ENCODE data around the gene CNOT6.

The CNOT6 gene

GRCh38 chr5:180484813-180485212 lies 9.4 kb upstream of the CNOT6 start:
- H3K27ac ChIP-seq: no peak overlapping the region
- no peak for TF ChIP-seq ZFX (IDR thresholded peaks at IDR 0.05)
- TF ChIP-seq, protein P1, sequence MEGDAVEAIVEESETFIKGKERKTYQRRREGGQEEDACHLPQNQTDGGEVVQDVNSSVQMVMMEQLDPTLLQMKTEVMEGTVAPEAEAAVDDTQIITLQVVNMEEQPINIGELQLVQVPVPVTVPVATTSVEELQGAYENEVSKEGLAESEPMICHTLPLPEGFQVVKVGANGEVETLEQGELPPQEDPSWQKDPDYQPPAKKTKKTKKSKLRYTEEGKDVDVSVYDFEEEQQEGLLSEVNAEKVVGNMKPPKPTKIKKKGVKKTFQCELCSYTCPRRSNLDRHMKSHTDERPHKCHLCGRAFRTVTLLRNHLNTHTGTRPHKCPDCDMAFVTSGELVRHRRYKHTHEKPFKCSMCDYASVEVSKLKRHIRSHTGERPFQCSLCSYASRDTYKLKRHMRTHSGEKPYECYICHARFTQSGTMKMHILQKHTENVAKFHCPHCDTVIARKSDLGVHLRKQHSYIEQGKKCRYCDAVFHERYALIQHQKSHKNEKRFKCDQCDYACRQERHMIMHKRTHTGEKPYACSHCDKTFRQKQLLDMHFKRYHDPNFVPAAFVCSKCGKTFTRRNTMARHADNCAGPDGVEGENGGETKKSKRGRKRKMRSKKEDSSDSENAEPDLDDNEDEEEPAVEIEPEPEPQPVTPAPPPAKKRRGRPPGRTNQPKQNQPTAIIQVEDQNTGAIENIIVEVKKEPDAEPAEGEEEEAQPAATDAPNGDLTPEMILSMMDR (conservative IDR thresholded peaks at IDR 0.05): no peak

DNA sequence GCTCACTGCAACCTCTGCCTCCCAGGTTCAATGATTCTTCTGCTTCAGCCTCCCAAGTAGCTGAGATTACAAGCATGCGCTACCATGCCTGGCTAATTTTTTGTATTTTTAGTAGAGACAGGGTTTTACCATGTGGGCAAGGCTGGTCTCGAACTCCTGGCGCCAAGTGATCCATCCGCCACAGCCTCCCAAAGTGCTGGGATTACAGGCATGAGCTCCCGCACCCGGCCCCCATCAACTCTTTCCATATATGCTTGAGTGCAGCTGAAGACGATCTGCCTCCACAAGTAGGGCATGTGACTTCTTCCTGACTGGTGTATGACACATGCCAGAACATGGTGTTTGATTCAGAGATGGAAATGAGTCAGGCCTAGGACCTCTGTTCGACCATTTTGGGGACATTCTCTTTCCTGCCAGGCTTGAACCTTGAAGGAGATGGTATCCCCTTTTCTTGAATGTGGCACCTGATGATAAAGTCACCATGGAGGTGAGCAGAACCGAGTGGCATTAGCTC lies 7.5 kb upstream of the CNOT6 start:
- TF ChIP-seq ZFX (IDR thresholded peaks at IDR 0.05): no peak
- TF ChIP-seq, protein P1 (conservative IDR thresholded peaks at IDR 0.05): no peak
- no peak overlapping the region for H3K27ac ChIP-seq

DNA sequence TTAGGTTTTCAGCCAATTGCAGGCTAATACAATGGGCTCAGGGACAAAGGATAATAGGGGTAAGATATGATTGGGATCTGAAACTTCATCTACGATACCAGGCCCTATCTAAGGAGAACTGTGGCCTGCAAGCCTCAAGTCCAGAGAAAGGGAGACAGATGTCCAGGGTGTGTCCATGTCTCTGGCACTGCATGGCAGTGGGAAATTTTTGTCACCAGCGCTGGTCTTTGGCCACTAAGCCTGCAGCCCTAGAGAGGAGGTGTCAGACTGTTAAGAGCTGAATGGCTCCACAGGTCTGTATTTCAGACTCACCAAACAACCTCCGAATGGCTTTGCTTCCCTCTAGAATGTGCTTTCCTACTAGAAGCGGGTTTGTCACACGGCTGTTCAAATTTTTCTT lies 6.6 kb upstream of the CNOT6 start:
- H3K27ac ChIP-seq: no peak overlapping the region
- no peak for TF ChIP-seq ZFX (IDR thresholded peaks at IDR 0.05)
- TF ChIP-seq, protein P1 (conservative IDR thresholded peaks at IDR 0.05): no peak

GRCh38 chr5:180491496-180491895 lies 2.7 kb upstream of the CNOT6 start:
- TF ChIP-seq, protein P1 (conservative IDR thresholded peaks at IDR 0.05): no peak
- TF ChIP-seq ZFX (IDR thresholded peaks at IDR 0.05): no peak
- no peak overlapping the region for H3K27ac ChIP-seq

DNA sequence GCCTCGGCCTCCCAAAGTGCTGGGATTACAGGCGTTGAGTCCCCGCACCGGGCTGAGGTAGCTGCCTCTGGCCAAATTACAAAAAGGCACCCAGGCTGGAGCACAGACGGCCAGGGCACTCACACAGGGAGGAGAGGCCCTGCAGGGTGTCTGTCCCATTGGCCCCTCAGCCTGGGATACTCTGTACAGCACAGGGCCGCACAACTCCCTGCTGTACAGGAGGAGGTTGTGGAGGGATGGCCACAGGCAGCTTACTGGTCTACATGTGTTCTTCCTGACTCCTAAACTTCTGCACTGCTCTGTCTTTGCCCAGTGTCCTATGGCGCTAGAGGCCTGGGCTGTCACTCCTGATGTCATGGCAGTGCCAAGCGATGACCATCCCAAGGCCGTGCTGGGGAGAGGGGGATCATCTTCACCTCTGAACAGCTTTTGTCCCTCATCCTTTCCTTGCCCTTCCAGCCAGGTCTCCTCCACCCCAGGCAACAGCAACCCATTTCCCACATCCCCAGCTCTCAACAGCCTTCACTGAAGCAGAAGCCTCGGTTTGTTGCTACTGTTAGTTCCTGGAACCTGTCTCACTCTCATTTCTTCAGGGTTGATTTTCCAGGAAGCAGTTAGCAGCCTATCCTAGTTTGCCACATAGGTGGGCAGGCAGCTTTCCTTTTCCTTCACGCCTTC lies 1.8 kb upstream of the CNOT6 start:
- no peak overlapping the region for H3K27ac ChIP-seq
- TF ChIP-seq ZFX (IDR thresholded peaks at IDR 0.05): no peak
- TF ChIP-seq, protein P1 (conservative IDR thresholded peaks at IDR 0.05): no peak

DNA sequence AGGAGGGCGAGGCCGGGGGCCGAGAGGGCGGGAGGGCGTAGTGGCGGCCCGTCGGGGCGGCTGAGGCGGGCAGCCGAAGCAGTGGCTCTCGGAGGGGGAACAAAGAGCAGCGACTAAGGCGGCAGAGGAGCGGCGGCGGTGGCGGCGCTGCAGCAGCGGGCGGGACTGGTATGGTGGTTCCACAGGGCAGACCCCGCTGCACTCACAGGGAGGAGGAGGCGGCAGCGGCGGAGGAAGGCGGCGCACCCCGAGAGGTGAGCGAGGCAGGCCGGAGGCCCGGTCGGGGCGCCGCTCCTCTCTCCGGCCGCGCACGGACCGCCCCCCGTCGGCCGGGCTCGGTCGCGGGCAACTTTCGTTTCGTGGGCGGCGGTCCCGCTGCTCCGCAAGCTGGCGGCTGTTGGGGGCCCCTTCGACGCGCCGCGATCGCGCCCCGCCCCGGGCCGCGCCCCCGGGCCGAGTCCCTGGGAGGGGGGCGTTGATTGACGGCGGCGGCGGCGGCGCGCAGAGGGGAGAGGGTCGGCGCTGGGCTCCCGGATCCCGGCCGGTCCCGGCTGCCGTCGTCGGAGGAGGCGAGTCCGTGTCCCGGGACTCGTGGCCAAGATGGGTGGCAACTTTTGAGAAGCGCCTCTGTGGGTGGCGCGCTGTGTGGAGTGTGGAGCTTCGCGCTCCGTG lies 467 bp downstream of the CNOT6 start:
- H3K27ac ChIP-seq: peak overlapping the region; percentile 90
- TF ChIP-seq, protein P1 (conservative IDR thresholded peaks at IDR 0.05): no peak
- peak; percentile 76 for TF ChIP-seq ZFX (IDR thresholded peaks at IDR 0.05)

DNA sequence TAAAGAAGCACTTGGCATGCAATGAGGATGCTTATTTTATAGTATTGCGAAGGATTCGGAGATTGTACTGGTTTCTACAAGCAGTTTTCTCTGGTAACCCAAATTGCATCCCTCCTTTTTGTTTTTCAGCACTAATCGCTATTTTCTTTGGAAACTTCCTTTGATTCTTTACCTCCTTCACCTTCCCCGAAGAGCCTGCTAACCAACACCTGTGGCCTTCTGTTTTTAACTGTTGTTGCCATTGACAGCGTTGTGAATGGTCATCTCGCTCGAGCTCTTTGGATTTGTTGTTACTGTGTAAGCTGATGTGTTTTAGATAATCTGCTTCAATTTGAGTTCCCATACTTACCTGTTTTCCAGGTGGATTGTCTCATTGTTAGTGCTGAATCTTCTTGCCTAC lies 1.1 kb downstream of the CNOT6 start:
- peak overlapping the region; percentile 90 for H3K27ac ChIP-seq
- TF ChIP-seq, protein P1 (conservative IDR thresholded peaks at IDR 0.05): no peak
- no peak for TF ChIP-seq ZFX (IDR thresholded peaks at IDR 0.05)
